ENCODE data around the gene SPX.

SPX gene

GRCh38 chr12:21551841-21552465 is 25.9 kb downstream of the SPX start:
- H3K9ac ChIP-seq (ENCODE audit: low read depth, low read length), result no peak overlapping the region
- no peaks in the 10 kb centered on the region for H3K9me3 ChIP-seq (ENCODE audit: control insufficient read depth, insufficient read depth, low read length)
- H3K36me3 ChIP-seq (ENCODE audit: insufficient read depth, low read length), result no peaks in the 10 kb centered on the region
- H3K4me1 ChIP-seq (ENCODE audit: insufficient read depth, low read length), result peaks cover under 1% of the 10 kb centered on the region; the same call in 1 of the 2 replicates

DNA sequence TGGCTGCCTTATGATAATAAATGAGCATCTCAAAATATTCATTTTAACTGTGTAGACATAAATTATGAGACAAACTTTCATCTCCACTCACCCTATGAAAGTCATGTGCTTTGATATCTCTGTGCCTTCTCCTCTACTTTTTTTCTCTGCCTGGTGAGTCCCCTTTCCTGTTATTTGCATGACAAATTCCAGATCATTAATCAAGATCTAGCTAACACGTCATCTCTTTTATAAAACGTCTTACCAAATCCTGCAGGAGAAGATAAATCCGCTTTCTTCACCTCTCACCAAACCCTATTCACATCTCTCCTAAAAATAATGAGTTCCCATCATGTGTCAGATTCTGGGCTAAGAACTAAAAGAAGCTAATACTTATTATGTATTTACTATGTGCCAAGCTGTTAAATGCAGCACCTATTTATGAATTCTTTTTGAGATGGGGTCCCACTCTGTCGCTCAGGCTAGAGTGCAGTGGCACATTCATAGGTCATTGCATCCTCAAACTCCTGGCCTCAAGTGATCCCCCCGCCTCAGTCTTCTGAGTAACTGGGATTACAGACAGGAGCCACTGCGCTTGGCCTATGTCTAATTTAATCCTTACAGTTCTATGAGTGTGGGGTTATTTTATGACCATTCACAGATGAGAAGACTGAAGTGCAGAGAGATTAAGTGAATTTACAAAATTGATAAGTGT is 26.7 kb downstream of the SPX start:
- no peaks in the 10 kb centered on the region for H3K36me3 ChIP-seq (ENCODE audit: insufficient read depth, low read length)
- no peak overlapping the region for H3K9ac ChIP-seq (ENCODE audit: low read depth, low read length)
- H3K9me3 ChIP-seq (ENCODE audit: control insufficient read depth, insufficient read depth, low read length), result no peaks in the 10 kb centered on the region
- H3K4me1 ChIP-seq (ENCODE audit: insufficient read depth, low read length), result no peaks in the 10 kb centered on the region

- no peak overlapping the region for H3K9ac ChIP-seq (ENCODE audit: low read depth, low read length)
- H3K9me3 ChIP-seq (ENCODE audit: control insufficient read depth, insufficient read depth, low read length), result no peaks in the 10 kb centered on the region
- no peaks in the 10 kb centered on the region for H3K4me1 ChIP-seq (ENCODE audit: insufficient read depth, low read length)
- no peaks in the 10 kb centered on the region for H3K36me3 ChIP-seq (ENCODE audit: insufficient read depth, low read length)
These were observed 27.2 kb downstream of the SPX start for GRCh38 chr12:21553329-21553675.

DNA sequence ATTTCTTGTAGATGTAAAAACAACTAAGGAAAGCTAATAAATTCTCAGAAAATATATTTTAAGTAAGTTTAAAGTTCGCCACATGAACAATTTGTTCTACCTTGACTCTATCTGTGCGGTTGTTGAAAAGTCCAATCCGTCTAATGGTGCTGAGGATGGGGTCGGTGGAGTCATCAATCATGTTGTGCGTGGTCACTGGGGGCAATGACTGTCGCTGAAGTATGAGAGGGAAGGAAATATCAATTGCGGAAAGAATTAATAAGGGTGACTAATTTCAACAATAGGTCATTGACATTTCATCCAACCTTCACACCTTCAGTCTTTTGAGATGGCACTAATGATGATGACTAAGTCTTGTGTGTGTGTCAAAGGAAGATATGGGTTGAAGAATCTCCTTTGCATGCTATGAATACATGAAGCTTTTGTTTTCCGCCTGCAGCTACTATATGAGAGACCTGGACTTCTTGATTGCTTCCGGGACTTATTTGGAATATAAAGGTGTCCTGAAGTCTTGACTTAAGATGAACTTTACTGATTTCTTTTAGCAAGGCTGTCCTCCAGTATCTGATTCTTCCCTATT is 32.1 kb downstream of the SPX start:
- no peaks in the 10 kb centered on the region for H3K4me1 ChIP-seq (ENCODE audit: insufficient read depth, low read length)
- H3K36me3 ChIP-seq (ENCODE audit: insufficient read depth, low read length), result no peaks in the 10 kb centered on the region
- no peak overlapping the region for H3K9ac ChIP-seq (ENCODE audit: low read depth, low read length)
- H3K9me3 ChIP-seq (ENCODE audit: control insufficient read depth, insufficient read depth, low read length), result no peaks in the 10 kb centered on the region

DNA sequence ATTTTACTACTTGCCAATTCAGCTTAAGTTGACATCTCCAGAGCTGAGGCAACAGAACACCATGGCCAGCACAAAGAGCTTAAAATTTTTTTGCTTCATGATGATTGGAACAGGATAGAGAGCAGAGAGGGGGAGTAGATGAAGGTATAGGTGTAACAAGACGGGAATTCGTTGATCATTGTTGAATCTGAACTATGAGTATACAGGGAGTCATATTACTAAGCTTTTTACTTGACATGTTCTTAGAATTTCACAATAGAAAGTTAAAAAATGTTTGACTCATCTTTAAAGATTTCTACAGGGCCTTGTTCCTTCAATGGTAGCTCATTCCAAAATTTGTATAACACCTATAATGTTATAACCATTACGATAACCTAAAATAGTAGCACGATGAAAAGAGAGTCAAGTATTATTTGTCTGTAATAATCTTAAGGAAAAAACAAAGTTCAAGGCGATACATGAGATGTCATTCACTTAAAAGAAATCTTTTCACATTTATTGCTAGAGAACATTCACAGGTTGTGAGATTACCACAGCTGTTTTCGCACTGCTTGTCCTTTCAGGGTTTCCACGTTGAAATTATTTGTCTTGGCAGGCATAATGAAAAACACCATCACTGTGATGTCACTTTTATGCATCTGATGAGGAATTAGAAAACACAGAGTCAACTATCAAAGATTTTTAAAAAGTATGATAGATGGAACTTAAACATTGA is 33.9 kb downstream of the SPX start:
- Histone ChIP-seq H3K9ac (ENCODE audit: low read depth, low read length) (no peak overlapping the region), H3K9me3 (ENCODE audit: control insufficient read depth, insufficient read depth, low read length) (no peaks in the 10 kb centered on the region), H3K4me1 (ENCODE audit: insufficient read depth, low read length) (no peaks in the 10 kb centered on the region), H3K36me3 (ENCODE audit: insufficient read depth, low read length) (no peaks in the 10 kb centered on the region)

GRCh38 chr12:21561158-21561557 is 35.1 kb downstream of the SPX start:
- Histone ChIP-seq H3K9me3 (ENCODE audit: control insufficient read depth, insufficient read depth, low read length) (no peaks in the 10 kb centered on the region), H3K4me1 (ENCODE audit: insufficient read depth, low read length) (no peaks in the 10 kb centered on the region)

DNA sequence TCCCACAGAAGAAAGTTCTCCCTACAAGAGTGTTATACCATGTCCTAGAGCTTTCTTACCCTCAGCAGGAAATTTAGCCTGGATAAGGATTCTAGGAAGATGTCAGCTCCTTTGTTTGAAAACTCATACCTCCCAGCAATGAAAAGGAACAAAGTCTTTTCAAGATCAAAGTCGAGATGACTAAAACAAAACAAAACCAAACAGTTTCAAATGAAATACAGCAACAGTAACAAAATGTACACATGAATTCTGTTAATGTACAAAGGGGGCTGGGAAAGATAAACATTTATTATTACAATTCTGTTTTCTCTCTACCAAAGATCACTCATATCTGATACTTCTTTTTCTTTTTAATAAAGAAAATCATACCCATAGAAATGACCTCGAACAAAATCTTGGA is 36.8 kb downstream of the SPX start:
- Histone ChIP-seq H3K9ac (ENCODE audit: low read depth, low read length) (no peak overlapping the region), H3K9me3 (ENCODE audit: control insufficient read depth, insufficient read depth, low read length) (no peaks in the 10 kb centered on the region), H3K36me3 (ENCODE audit: insufficient read depth, low read length) (no peaks in the 10 kb centered on the region), H3K4me1 (ENCODE audit: insufficient read depth, low read length) (no peaks in the 10 kb centered on the region)

More at GRCh38 chr12:21561158-21561557, 35.1 kb downstream of the SPX start:
- Histone ChIP-seq H3K9ac (ENCODE audit: low read depth, low read length) (no peak overlapping the region), H3K36me3 (ENCODE audit: insufficient read depth, low read length) (no peaks in the 10 kb centered on the region)

- Histone ChIP-seq H3K4me1 (ENCODE audit: insufficient read depth, low read length) (no peaks in the 10 kb centered on the region), H3K9ac (ENCODE audit: low read depth, low read length) (no peak overlapping the region), H3K36me3 (ENCODE audit: insufficient read depth, low read length) (no peaks in the 10 kb centered on the region), H3K9me3 (ENCODE audit: control insufficient read depth, insufficient read depth, low read length) (no peaks in the 10 kb centered on the region)
These were observed 40.3 kb downstream of the SPX start for GRCh38 chr12:21566223-21566906.

DNA sequence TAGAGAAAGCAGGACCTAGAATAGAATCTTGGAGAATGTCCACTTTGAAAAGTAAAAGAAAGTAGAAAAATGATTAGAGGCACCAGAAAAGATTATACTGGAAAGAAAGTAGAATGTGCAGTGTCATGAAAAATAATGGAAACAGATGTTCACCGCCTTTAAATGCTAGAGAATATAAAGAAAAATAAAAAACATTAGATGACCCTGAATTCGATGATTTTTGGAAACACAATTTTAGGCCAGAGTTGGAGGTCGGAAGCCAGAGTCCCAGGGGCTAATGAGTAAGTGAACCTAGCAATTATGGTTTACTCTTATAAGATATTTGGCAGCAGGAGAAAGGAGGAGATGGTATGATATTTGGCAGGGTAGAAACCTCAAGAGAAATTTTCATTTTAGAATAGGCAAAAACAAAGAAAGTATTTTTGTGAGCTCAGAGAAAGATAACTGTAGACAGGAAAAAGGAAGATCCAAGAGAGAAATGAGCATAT is 40.9 kb downstream of the SPX start:
- Histone ChIP-seq H3K9me3 (ENCODE audit: control insufficient read depth, insufficient read depth, low read length) (no peaks in the 10 kb centered on the region), H3K4me1 (ENCODE audit: insufficient read depth, low read length) (no peaks in the 10 kb centered on the region), H3K36me3 (ENCODE audit: insufficient read depth, low read length) (no peaks in the 10 kb centered on the region), H3K9ac (ENCODE audit: low read depth, low read length) (no peak overlapping the region)

DNA sequence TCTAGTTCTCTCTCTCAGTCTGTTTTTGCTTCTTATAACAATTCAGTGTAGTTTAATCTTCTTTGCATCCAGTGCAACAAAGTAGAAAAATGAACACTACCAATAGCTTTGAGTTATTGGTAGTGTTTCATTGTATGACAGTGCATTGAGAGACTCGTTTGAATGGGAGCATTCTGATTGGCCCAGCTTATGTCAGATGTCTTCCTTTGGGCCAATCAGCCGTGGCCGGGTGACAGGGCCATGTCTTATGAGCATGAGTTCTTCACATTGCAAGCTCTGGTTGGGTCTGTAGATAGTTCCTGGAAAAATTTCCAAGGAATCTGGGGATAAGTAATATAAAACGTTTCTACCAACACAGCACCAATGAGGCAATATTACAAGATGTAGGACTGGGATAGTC is 42.0 kb downstream of the SPX start:
- no peaks in the 10 kb centered on the region for H3K9me3 ChIP-seq (ENCODE audit: control insufficient read depth, insufficient read depth, low read length)
- no peak overlapping the region for H3K9ac ChIP-seq (ENCODE audit: low read depth, low read length)
- no peaks in the 10 kb centered on the region for H3K36me3 ChIP-seq (ENCODE audit: insufficient read depth, low read length)
- no peaks in the 10 kb centered on the region for H3K4me1 ChIP-seq (ENCODE audit: insufficient read depth, low read length)

DNA sequence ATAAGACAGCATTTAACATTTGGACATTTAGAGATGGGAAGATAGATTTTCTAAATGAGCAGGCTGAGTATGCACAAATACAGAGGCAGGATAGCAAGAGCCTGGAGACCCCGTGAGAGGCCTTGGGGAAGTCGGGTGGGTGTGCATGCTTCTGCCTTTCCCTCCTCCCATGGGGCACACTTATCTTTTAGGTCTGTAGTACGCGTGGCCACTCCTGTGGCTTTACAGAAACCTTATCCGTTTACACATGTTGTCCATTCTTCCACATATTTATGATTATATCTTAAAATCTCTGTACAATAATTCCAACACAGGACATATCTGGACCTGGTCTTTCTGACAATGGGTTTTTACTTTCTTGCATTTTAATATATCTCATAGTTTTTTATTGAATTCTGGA is 45.0 kb downstream of the SPX start:
- H3K36me3 ChIP-seq (ENCODE audit: insufficient read depth, low read length), result no peaks in the 10 kb centered on the region
- no peaks in the 10 kb centered on the region for H3K9me3 ChIP-seq (ENCODE audit: control insufficient read depth, insufficient read depth, low read length)
- H3K9ac ChIP-seq (ENCODE audit: low read depth, low read length), result no peak overlapping the region
- H3K4me1 ChIP-seq (ENCODE audit: insufficient read depth, low read length), result no peaks in the 10 kb centered on the region

DNA sequence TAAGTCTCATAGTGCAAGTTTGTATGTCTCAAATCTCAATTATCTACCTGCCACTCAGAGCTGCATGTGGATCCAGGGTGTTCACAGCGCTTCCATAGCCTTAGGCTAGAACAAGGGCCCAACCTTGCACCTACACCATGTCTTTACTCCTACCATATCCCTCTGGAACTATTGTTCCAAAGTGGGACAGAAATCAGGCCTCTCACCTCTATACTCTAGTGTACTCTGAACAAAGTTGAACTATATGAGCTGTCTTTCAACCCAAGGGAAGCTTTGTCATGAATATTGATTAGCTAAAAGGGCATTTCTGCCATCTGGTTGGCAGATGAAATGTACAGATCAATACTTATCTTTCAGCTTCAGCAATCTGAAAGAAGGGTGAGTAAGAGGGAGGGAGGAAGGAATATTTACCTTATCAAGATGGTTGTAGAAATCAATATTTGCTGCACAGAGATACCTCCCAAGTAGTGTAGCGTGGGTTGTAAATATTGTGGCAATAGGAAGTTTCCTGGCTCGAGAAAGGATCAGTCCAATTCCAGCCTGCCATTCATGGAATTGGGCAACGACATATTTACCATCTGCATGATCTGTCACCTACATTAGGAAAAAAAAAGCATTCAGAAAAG is 47.8 kb downstream of the SPX start:
- Histone ChIP-seq H3K9ac (ENCODE audit: low read depth, low read length) (no peak overlapping the region), H3K36me3 (ENCODE audit: insufficient read depth, low read length) (no peaks in the 10 kb centered on the region), H3K4me1 (ENCODE audit: insufficient read depth, low read length) (no peaks in the 10 kb centered on the region)

GRCh38 chr12:21576431-21576830 is 50.3 kb downstream of the SPX start:
- no peaks in the 10 kb centered on the region for H3K9me3 ChIP-seq (ENCODE audit: control insufficient read depth, insufficient read depth, low read length)

More for the DNA sequence above, 47.8 kb downstream of the SPX start:
- H3K9me3 ChIP-seq (ENCODE audit: control insufficient read depth, insufficient read depth, low read length), result no peaks in the 10 kb centered on the region

GRCh38 chr12:21577516-21577915 is 51.4 kb downstream of the SPX start:
- H3K36me3 ChIP-seq (ENCODE audit: insufficient read depth, low read length), result no peaks in the 10 kb centered on the region
- H3K9ac ChIP-seq (ENCODE audit: low read depth, low read length), result no peak overlapping the region
- H3K4me1 ChIP-seq (ENCODE audit: insufficient read depth, low read length), result no peaks in the 10 kb centered on the region
- H3K9me3 ChIP-seq (ENCODE audit: control insufficient read depth, insufficient read depth, low read length), result no peaks in the 10 kb centered on the region

More at GRCh38 chr12:21576431-21576830, 50.3 kb downstream of the SPX start:
- no peaks in the 10 kb centered on the region for H3K4me1 ChIP-seq (ENCODE audit: insufficient read depth, low read length)
- H3K36me3 ChIP-seq (ENCODE audit: insufficient read depth, low read length), result no peaks in the 10 kb centered on the region
- no peak overlapping the region for H3K9ac ChIP-seq (ENCODE audit: low read depth, low read length)

All from ES-I3 (cell line).